GM23248 (cell line): ENCODE data around the gene ASIP.

Source experiments
- EZH2 ChIP-seq: fragments of 200-600 bp; sonication (generic); IDR thresholded peaks from 2 replicates; pipeline ENCODE4 v1.6.1; 2018; ENCODE audit warnings: antibody characterized with exemption, mild to moderate bottlenecking; ENCODE audit not compliant: insufficient read depth, poor library complexity, severe bottlenecking
- EZH2phosphoT487 ChIP-seq: fragments of 200-600 bp; sonication (generic); IDR thresholded peaks from 2 replicates; pipeline ENCODE4 v1.6.1; 2018; ENCODE audit warnings: antibody characterized with exemption, moderate library complexity, mild to moderate bottlenecking, low read depth; ENCODE audit not compliant: insufficient read depth

DNA sequence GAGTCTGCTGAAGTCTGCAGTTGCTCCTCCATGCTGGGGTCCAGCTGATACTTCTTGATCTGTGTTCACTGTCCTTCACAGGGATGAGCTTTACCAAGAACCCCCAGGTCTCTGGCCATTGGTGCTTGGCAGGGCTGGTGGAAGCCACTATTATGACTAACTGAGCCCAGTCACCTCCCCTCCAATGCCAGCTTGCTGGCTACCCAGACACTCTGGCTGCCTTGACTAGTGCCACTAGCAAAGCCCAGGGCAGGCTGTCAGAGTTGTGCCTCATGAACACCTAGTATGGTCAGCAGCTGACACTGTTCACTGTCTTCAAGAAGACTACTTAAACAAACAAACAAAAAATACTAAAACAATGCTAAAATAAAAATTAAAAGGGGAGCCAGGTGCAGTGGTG, 8.8 kb downstream of the ASIP start:
- no peak for TF ChIP-seq EZH2
- TF ChIP-seq EZH2phosphoT487, result no peak
